Colonic mucosa (tissue), 4 donors: ENCODE data around the gene TLE4. TPM values are rescaled to one million over a fixed set of nuclear protein-coding genes. Genes with fewer than 3 reads are reported as not detected.

Source experiments
- DNase-seq: peaks from one replicate; pipeline ENCODE4 v3.0.0-alpha.2; 2020
- H3K27ac ChIP-seq: fragments of 200-600 bp; one replicate; pipeline ENCODE4 v1.8.0; 2021
- H3K27me3 ChIP-seq: fragments of 200-600 bp; one replicate; pipeline ENCODE4 v1.8.0; 2021
- H3K36me3 ChIP-seq: fragments of 200-600 bp; one replicate; pipeline ENCODE4 v1.8.0; 2021
- H3K4me1 ChIP-seq: fragments of 200-600 bp; one replicate; pipeline ENCODE4 v1.8.0; 2021; ENCODE audit warnings: mild to moderate bottlenecking
- H3K4me3 ChIP-seq: fragments of 200-600 bp; one replicate; pipeline ENCODE4 v1.8.0; 2021
- H3K9ac ChIP-seq, 2 donors: one replicate each; pipeline ENCODE4 v1.7.0; 2013; ENCODE audit warnings: control low read depth in 2 of 2, low read depth in 2 of 2, low read length in 2 of 2
- H3K9me3 ChIP-seq: fragments of 200-600 bp; one replicate; pipeline ENCODE4 v1.8.0; 2021
- CTCF ChIP-seq: fragments of 200-600 bp; IDR thresholded peaks from one replicate; pipeline ENCODE4 v1.8.0; 2022; ENCODE audit warnings: antibody characterized with exemption, mild to moderate bottlenecking
- intact Hi-C: fragments of 100-400 bp; cut with DNase I; formaldehyde crosslinking; loops from one replicate; pipeline ENCODE4 v1.14.1; 2022
- total RNA-seq, 2 donors: library from RNA; stranded (reverse); fragmentation: NEBNext Ultra II Directional in 1 of 2; extraction: Animal tissue kit (Norgen Biotek cat#: 25700) in 1 of 2; gene quantifications; one replicate each; pipeline ENCODE4 v1.2.1, GENCODE V29; 2021
- donor health status: healthy.
- donor health status: DM: no; HTN: no; CAD: no.
- donor health status: DM: no; HTN: no; CAD: no.

TLE4 gene
- total RNA-seq, 2 donors from 2014 or later = 8.0 to 17.6 TPM

- intact Hi-C loops = no loop called here
- DNase-seq = no peak
- H3K27ac ChIP-seq = no peak overlapping the region
- no peaks in the 10 kb centered on the region for H3K4me1 ChIP-seq
- H3K27me3 ChIP-seq = no peaks in the 10 kb centered on the region
- H3K9ac ChIP-seq = no peak overlapping the region
- H3K9me3 ChIP-seq = no peaks in the 10 kb centered on the region
- no peak for TF ChIP-seq CTCF
- H3K4me3 ChIP-seq = no peak overlapping the region
- H3K36me3 ChIP-seq = no peaks in the 10 kb centered on the region
These were observed 119.7 kb downstream of the TLE4 start for GRCh38 chr9:79691496-79691895.

GRCh38 chr9:79692857-79693571, 121.2 kb downstream of the TLE4 start:
- Histone ChIP-seq H3K27me3 (no peaks in the 10 kb centered on the region), H3K9me3 (no peaks in the 10 kb centered on the region), H3K4me3 (no peak overlapping the region), H3K4me1 (no peaks in the 10 kb centered on the region), H3K36me3 (no peaks in the 10 kb centered on the region), H3K9ac (no peak overlapping the region), H3K27ac (no peak overlapping the region)
- intact Hi-C loops = no loop called here
- no peak for TF ChIP-seq CTCF
- DNase-seq = no peak

DNA sequence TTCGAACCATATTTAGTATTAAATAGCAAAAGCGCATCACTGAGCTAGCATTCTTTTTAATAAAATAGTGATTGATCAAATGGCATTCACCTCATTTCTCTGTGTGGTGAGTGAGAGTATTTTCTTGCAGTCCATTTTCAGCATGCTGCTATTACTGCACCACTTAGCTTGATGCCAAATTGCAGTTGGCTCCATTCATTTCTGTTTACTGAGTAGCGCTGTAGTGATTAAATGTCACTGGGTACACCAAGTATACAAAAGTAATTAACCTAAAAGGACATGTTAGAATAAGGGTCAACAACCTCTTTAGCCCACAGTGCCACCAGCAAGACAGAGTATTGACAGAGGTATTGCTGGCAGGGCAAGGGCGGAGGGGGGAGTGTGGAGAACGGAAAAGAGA, 122.0 kb downstream of the TLE4 start:
- no peak overlapping the region for H3K4me3 ChIP-seq
- no peak for DNase-seq
- intact Hi-C loops = no loop called here
- H3K9me3 ChIP-seq = no peaks in the 10 kb centered on the region
- H3K9ac ChIP-seq = no peak overlapping the region
- no peak overlapping the region for H3K27ac ChIP-seq
- H3K27me3 ChIP-seq = no peaks in the 10 kb centered on the region
- no peaks in the 10 kb centered on the region for H3K36me3 ChIP-seq
- no peak for TF ChIP-seq CTCF
- H3K4me1 ChIP-seq = no peaks in the 10 kb centered on the region

DNA sequence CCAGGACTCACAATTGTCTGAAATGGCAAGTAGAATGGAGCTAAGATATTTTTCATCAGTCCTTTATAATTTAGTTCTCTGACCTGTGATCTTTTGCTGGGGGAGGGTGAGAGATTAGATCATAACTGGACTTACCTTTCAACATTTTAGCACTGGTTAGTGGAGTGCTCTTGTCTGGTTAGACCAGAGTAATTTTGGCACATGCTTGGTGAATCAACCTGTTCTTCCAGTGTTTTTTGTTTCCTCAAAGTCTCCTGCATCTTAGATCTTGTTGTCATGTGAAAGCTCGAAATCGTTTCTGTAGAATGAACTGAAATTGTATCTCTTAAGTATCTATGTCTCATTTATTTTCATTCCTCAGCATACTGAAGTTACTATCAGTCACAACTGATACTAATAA, 122.4 kb downstream of the TLE4 start:
- Histone ChIP-seq H3K9ac (no peak overlapping the region), H3K27me3 (no peaks in the 10 kb centered on the region), H3K4me3 (no peak overlapping the region), H3K4me1 (no peaks in the 10 kb centered on the region), H3K36me3 (no peaks in the 10 kb centered on the region), H3K9me3 (no peaks in the 10 kb centered on the region), H3K27ac (no peak overlapping the region)
- TF ChIP-seq CTCF = no peak
- no peak for DNase-seq
- intact Hi-C loops = no loop called here

DNA sequence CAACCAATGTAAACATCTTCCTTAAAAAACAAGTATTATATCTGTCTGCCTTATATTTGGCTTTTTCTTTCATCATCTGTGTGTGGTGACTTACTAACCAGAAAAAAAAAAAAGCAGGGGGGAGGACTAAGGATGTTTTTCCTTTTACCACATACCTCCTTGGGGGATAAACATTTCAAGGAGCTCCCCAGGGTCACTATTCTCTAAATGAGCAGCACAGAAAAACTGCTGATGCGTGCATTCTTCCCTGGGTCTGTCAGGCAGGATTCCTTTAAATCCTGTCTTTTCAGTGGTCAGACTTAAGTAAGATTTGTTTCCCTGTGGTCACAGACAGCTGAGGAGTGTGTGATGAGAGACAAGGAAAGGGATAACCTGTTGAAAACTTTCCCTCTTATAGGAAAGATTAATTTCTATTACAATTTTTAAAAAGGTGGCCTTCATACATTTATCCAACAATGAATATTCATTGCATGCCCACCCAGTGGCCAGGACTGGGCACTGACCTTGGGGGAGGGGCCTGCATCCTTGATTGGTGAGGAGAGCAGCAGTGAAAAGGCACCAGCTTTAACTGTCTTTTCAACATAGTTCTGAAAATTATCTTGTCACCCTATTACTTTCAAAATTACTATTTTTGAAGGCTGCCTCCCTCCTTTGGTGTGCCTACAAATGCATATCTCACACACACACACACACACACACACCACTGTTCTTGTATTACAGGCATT, 123.1 kb downstream of the TLE4 start:
- Histone ChIP-seq H3K27me3 (no peaks in the 10 kb centered on the region), H3K4me1 (no peaks in the 10 kb centered on the region), H3K27ac (no peak overlapping the region), H3K9ac (no peak overlapping the region), H3K36me3 (no peaks in the 10 kb centered on the region), H3K9me3 (no peaks in the 10 kb centered on the region), H3K4me3 (no peak overlapping the region)
- DNase-seq = no peak
- intact Hi-C loops = no loop called here
- no peak for TF ChIP-seq CTCF
